GM23338 (cell line): ENCODE measurements around the gene VAMP3. TPM values are rescaled to one million over a fixed set of nuclear protein-coding genes. Genes with fewer than 3 reads are reported as not detected.

ENCODE experiments used
- CREB1 ChIP-seq: fragments of 250-450 bp; sonication (Bioruptor Pico); IDR thresholded peaks from 2 replicates; pipeline ENCODE4 v1.5.0; 2020; ENCODE audit warnings: low read depth, mild to moderate bottlenecking, moderate library complexity
- CTCF ChIP-seq, 2 experiments: fragments of 200-600 bp in 1 of 2; sonication (generic) in 1 of 2; conservative IDR thresholded peaks; 2 replicates each; pipeline versions ENCODE4 v1.5.1 to v1.6.1; 2016 to 2017; ENCODE audit warnings: antibody characterized with exemption in 2 of 2, low read depth in 2 of 2, mild to moderate bottlenecking in 2 of 2, moderate library complexity in 1 of 2
- ETS1 ChIP-seq: IDR thresholded peaks from 2 replicates; pipeline ENCODE4 v1.6.1; 2016; ENCODE audit warnings: antibody characterized with exemption
- EZH2phosphoT487 ChIP-seq: fragments of 200-600 bp; sonication (generic); IDR thresholded peaks from one replicate; pipeline ENCODE4 v1.8.1; 2018; ENCODE audit warnings: antibody characterized with exemption; ENCODE audit not compliant: unreplicated experiment
- NANOG ChIP-seq: IDR thresholded peaks from 2 replicates; pipeline ENCODE4 v1.6.1; 2016; ENCODE audit warnings: antibody characterized with exemption, borderline replicate concordance
- POLR2AphosphoS5 ChIP-seq: IDR thresholded peaks from 2 replicates; pipeline ENCODE4 v1.6.1; 2016; ENCODE audit warnings: antibody characterized with exemption, low read depth
- REST ChIP-seq: IDR thresholded peaks from one replicate; pipeline ENCODE4 v1.6.1; 2018; ENCODE audit warnings: antibody characterized with exemption; ENCODE audit not compliant: unreplicated experiment
- ZNF462 ChIP-seq: fragments of 250-450 bp; sonication (Bioruptor Pico); IDR thresholded peaks from 2 replicates; pipeline ENCODE4 v1.5.0; 2020; ENCODE audit warnings: mild to moderate bottlenecking, moderate library complexity
- polyA plus RNA-seq: library from polyadenylated mRNA; unstranded; fragments of >200 nt; fragmentation: Nextera tagmentation; extraction: Ambion mirVana; gene quantifications from 2 replicates; pipeline ENCODE4 v1.2.1, GENCODE V29; 2016
- total RNA-seq: library from RNA; depleted of rRNA; stranded (reverse); fragments of >200 nt; shearing (Covaris generic); gene quantifications from 2 replicates; pipeline ENCODE4 v1.2.3, GENCODE V29; 2014

VAMP3 gene
- total and polyA plus RNA-seq, 2 experiments from 2014 or later: 16.3 to 43.0 TPM

- no peak for TF ChIP-seq ZNF462 (CRISPR knock-in tag)
- no peak for TF ChIP-seq ETS1
- TF ChIP-seq CTCF (conservative IDR thresholded peaks at IDR 0.05; ENCODE audit: low read depth in 2 of 2): no peak
- TF ChIP-seq EZH2phosphoT487: no peak
- no peak for TF ChIP-seq POLR2AphosphoS5
- no peak for TF ChIP-seq NANOG
- no peak for TF ChIP-seq REST
- no peak for TF ChIP-seq CREB1 (CRISPR knock-in tag)
Measured at GRCh38 chr1:7781923-7782495, 10.9 kb downstream of the VAMP3 start (continued).
